Neural progenitor cell (in vitro differentiated cells): Measurements from ENCODE around the gene KLHL12.

ENCODE experiments used
- CTCF ChIP-seq: fragments of 200-600 bp; sonication (generic); IDR thresholded peaks from 2 replicates; pipeline ENCODE4 v1.5.1; 2017; ENCODE audit warnings: antibody characterized with exemption, mild to moderate bottlenecking
- EZH2phosphoT487 ChIP-seq: fragments of 200-600 bp; sonication (generic); IDR thresholded peaks from 2 replicates; pipeline ENCODE4 v1.6.1; 2017; ENCODE audit warnings: antibody characterized with exemption

DNA sequence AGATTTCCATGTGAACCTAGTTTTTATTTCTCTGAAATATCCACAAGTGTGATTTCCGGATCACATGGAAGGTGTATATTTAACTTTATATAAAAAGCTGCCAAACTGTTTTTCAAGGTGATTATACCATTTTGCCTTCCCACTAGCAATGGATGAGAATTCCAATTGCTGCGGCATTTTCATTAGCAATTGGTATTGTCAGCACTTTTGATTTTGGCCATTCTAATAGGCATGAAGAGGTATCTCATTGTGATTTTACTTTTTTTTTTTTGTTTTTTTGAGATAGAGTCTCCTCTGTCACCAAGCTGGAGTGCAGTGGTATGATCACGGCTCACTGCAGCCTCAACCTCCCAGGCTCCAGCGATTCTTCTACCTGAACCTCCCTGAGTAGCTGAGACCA is 45.0 kb upstream of the KLHL12 start:
- TF ChIP-seq EZH2phosphoT487 (no peak), CTCF (no peak)
